Measurements from ENCODE around the gene MARK3. TPM values are rescaled to one million over a fixed set of nuclear protein-coding genes. Genes with fewer than 3 reads are reported as not detected.

Gene MARK3
- total RNA-seq, 1 donor from 2014 or later = 99.4 TPM

DNA sequence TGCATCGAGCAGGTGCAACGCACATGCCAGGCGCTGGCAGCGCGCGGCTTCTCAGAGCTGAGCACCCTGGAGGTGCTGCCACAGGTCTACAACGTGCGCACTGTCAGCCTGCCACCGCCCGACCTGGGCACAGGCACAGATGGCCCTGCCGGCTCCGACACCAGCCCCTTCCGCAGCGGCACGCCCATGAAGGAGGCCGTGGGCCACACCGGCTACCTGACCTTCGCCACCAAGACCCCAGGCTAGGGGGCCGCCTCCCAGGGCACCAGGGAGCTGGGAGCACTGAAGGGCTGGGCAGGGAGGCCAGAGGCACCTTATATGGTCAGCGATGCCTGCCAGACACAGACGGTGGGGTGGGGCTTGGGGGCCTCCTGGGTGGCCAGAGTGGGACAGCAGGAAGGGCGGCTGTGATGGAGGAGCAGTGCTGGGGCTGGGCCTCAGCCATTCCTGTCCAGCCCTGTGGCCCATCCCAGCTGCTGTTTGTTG, 149.4 kb downstream of the MARK3 start:
- H3K27me3 ChIP-seq (ENCODE audit: low read depth) = no peaks in the 10 kb centered on the region
- H3K4me3 ChIP-seq = no peak overlapping the region
- peaks cover 25% of the 10 kb centered on the region for H3K4me1 ChIP-seq
- H3K27ac ChIP-seq = no peak overlapping the region
- H3K36me3 ChIP-seq = peaks cover 23% of the 10 kb centered on the region
- no peaks in the 10 kb centered on the region for H3K9me3 ChIP-seq
- DNase-seq (no peak), ATAC-seq (no peak)
- TF ChIP-seq, protein P1, sequence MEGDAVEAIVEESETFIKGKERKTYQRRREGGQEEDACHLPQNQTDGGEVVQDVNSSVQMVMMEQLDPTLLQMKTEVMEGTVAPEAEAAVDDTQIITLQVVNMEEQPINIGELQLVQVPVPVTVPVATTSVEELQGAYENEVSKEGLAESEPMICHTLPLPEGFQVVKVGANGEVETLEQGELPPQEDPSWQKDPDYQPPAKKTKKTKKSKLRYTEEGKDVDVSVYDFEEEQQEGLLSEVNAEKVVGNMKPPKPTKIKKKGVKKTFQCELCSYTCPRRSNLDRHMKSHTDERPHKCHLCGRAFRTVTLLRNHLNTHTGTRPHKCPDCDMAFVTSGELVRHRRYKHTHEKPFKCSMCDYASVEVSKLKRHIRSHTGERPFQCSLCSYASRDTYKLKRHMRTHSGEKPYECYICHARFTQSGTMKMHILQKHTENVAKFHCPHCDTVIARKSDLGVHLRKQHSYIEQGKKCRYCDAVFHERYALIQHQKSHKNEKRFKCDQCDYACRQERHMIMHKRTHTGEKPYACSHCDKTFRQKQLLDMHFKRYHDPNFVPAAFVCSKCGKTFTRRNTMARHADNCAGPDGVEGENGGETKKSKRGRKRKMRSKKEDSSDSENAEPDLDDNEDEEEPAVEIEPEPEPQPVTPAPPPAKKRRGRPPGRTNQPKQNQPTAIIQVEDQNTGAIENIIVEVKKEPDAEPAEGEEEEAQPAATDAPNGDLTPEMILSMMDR (IDR thresholded peaks at IDR 0.05) = no peak
- intact Hi-C loops (cut with DNase I) = no loop called here

DNA sequence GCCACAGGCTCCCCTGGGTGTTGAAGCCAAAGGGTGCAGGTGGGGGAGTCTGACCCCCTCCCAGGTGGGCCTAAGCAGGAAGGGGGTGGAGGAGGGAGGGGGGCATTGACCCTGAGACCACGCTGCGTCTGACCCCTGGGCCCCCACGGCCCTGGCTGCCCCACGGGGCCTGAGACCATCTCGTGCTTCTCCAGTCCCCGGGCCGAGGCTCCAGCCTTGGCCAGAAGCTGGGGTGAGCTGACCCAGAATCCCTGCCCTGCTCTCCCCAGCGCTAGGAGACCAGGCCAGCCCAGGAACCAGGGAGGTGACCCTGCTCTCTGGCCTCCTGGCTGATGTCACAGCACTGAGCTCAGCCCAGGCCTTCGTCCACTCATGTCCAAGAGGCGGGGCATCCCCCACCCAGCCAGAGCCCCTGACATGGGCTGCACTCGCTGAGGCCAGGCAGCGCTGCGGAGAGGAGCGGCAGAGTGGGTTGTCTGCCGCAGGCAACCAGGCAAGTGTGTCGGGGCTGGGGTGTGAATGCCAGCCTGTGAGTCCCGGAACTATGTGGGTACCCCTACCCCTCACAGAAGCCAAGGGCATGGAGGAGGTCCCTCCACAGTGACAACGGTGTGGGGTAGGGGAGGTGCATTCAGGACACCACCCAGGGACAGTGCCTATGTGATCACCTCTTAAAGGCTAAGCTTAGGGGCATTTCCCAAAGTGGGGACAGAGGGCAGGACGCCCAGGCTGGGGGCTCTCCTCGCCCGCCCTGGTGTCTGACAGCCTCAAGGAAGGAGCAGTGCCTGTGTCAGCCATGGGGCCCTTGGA, 150.1 kb downstream of the MARK3 start:
- H3K27me3 ChIP-seq (ENCODE audit: low read depth) = no peaks in the 10 kb centered on the region
- H3K36me3 ChIP-seq = peaks cover 23% of the 10 kb centered on the region
- H3K27ac ChIP-seq = no peak overlapping the region
- H3K4me3 ChIP-seq = no peak overlapping the region
- H3K4me1 ChIP-seq = peaks cover 22% of the 10 kb centered on the region
- DNase-seq = no peak
- no peaks in the 10 kb centered on the region for H3K9me3 ChIP-seq
- intact Hi-C loops (cut with DNase I) = no loop called here
- no peak for ATAC-seq
- TF ChIP-seq, protein P1 (IDR thresholded peaks at IDR 0.05) = no peak

DNA sequence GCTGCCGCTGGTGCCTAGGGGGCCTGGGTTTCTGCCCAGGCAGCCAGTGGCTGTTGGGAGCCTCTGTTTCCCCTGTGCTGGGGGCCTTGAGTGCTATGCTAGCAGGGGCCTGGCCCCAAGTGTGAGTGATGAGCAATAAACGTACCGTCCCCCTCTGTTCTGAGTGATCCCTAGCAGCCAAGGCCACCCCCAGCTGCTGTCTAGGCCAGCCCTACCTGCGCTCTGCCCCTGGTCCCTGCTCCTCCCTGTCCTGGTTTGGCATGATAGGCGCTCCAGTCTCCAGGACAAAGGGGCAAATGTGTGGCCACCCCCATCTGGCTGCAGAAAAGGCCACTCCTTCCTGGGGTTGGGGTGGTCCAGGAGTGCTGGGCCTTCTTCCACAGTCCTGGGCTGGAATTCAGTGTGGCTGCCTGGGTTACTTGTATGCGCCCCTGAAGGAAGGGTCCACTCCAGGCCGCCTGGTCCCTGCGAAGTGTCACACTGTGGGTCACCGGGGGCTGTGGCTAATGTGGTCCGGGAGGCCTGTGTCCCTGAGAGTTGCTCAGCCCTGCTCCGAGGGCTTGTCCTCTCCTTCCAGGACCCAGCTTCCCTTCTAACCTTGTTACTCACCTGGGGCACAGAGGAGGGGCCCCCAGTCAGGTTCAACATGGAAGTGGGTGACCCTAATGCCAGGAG, 150.8 kb downstream of the MARK3 start:
- H3K9me3 ChIP-seq = no peaks in the 10 kb centered on the region
- no peaks in the 10 kb centered on the region for H3K27me3 ChIP-seq (ENCODE audit: low read depth)
- TF ChIP-seq, protein P1 (IDR thresholded peaks at IDR 0.05) = no peak
- H3K27ac ChIP-seq = no peak overlapping the region
- no peak for DNase-seq
- peaks cover 25% of the 10 kb centered on the region for H3K4me1 ChIP-seq
- no peak for ATAC-seq
- no peak overlapping the region for H3K4me3 ChIP-seq
- peaks cover 23% of the 10 kb centered on the region for H3K36me3 ChIP-seq
- intact Hi-C loops (cut with DNase I) = no loop called here

DNA sequence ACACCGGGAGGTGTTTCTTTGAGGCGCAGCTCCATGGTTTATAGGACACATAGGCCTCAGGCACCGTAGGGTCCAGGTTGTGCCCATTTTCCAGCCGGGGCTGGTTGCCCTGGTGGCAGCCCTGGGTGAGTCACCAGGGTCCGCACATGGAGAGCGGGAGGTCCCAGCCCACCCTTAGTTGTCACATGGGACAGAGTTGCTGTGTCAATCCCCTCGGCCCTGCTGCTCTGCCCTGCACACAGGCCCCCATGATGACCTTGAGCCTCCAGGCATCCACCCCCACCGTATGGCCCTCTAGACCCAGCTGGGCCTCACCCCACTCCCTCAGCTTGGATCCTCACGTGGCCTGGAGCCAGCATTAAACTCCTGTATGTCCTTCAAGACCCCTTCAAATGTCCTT, 151.5 kb downstream of the MARK3 start:
- H3K9me3 ChIP-seq = no peaks in the 10 kb centered on the region
- no peak for ATAC-seq
- H3K27me3 ChIP-seq (ENCODE audit: low read depth) = no peaks in the 10 kb centered on the region
- TF ChIP-seq, protein P1 (IDR thresholded peaks at IDR 0.05) = no peak
- no peak overlapping the region for H3K4me3 ChIP-seq
- no peak for DNase-seq
- intact Hi-C loops (cut with DNase I) = no loop called here
- H3K36me3 ChIP-seq = peaks cover 23% of the 10 kb centered on the region
- H3K27ac ChIP-seq = no peak overlapping the region
- H3K4me1 ChIP-seq = peaks cover 29% of the 10 kb centered on the region

DNA sequence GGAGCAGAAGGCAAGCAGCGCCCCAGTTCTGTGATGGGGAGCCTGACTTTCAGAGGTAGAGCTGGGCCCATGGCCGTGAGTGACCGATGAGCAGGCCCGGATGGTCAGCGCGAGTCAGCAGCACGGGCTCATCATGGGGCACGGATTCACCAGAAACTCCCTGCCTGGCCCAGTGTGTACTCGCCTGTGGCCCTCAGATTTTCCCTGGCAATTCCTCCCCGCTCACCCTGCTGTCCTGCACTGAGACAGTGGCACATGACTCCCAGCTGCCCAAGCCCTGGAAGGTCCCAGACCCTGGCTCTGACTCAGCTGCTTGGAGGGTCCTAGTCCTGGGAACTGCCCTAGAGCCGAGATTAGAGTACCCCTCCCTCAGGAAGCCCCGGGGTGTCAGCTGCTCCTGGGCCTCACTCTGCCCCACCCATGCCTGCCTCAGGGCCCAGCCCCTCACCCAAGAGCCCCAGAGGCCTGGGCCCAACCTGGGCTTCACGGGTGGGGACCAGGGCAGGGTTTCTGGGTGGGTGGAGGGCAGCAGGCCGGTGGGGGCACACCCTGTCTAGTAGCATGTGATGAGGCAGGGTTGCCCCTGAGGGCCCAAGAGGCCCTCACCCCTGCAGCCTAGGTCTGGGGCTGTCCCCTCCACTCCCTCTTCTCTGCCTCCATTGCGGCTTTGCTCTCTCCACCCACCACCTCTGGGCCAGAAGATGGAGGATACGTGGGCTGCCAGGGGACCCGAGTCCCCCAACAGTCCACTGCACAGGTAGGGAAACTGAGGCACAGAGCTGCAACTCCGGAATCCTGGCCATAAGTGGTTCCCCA, 152.2 kb downstream of the MARK3 start:
- no peaks in the 10 kb centered on the region for H3K9me3 ChIP-seq
- no peak overlapping the region for H3K4me3 ChIP-seq
- no peak for DNase-seq
- H3K4me1 ChIP-seq = peaks cover 36% of the 10 kb centered on the region
- TF ChIP-seq, protein P1 (IDR thresholded peaks at IDR 0.05) = no peak
- no peak overlapping the region for H3K27ac ChIP-seq
- peaks cover 23% of the 10 kb centered on the region for H3K36me3 ChIP-seq
- no peak for ATAC-seq
- intact Hi-C loops (cut with DNase I) = no loop called here
- H3K27me3 ChIP-seq (ENCODE audit: low read depth) = no peaks in the 10 kb centered on the region
